HG03025 (cell line): ENCODE measurements around the gene RTL3.
"Not testable (repeated sequence)": the region's sequence is repeated elsewhere in the genome, so short reads cannot be mapped to it uniquely, and the experiment has no call there.

ENCODE experiments used
- ATAC-seq: cut with Tn5 transposase; IDR thresholded peaks from one replicate; pipeline ENCODE4 v1.9.1; 2021; ENCODE audit warnings: mild to moderate bottlenecking, moderate library complexity; ENCODE audit not compliant: unreplicated experiment, low FRiP score

The RTL3 gene, protein sequence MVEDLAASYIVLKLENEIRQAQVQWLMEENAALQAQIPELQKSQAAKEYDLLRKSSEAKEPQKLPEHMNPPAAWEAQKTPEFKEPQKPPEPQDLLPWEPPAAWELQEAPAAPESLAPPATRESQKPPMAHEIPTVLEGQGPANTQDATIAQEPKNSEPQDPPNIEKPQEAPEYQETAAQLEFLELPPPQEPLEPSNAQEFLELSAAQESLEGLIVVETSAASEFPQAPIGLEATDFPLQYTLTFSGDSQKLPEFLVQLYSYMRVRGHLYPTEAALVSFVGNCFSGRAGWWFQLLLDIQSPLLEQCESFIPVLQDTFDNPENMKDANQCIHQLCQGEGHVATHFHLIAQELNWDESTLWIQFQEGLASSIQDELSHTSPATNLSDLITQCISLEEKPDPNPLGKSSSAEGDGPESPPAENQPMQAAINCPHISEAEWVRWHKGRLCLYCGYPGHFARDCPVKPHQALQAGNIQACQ

DNA sequence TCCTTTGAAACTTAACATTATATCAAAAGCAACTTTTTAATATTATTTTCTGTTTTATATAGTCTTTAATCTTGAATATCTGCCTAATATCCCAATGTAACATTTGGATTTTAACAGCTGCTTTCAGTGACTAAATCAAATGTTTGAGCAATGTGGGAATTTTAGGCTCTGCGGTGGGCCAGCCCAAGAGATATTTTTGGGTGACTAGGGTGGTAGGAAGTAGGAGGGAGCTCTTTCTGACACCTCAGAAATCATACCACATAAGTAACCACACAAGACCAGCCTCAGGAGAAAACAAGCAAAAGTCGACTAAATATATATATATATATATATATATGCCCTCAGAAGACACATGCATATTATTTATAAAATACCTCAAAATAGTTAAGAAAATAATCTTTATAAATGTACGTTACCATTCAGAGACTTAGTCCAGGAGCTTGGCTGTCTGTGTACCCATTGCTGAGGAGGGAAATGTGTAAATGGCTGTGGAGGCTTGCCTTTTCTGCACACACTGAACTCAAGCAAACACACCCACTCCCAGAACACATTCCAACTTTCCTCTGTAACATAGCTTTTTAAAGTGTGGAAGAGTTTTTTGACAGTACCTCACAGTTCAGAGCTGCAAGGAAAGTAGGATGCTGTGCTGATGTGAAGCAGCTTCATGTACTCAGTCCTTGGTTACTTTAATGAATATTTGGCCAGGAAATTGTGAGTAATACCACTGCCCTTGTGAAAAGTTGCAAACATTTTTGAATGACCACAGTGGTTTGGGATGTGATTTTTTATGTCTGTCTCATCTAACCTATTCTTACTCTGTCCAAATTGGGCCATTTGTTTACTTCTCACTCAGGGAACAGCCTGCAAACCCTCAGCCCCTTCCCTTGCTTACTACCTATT lies at the start of gene RTL3:
RTL3 (minus strand) TSS at position 484 of the 900 bp plus-strand sequence. CDS start 908 bp downstream, outside the sequence.
- no peak for ATAC-seq

DNA sequence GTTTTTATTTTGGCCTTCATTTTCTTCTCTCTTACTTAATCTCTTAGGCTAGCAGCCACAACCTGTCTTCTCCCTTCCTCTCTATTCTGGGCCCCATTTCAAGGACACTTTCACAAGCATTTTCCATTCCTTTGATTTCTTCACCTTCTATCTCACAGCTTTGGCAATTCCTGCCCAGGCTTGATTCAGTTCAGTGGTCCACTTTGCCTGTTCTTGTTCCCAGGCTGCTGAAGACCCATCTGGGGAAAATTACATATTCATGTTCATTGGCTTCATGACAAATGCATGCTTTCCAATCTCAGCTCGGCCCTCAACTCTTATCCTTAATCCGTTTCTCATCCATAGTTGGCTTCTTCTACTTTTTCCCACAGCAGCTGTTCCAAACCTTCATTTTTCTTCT lies 49.7 kb upstream of the RTL3 start:
- no peak for ATAC-seq

DNA sequence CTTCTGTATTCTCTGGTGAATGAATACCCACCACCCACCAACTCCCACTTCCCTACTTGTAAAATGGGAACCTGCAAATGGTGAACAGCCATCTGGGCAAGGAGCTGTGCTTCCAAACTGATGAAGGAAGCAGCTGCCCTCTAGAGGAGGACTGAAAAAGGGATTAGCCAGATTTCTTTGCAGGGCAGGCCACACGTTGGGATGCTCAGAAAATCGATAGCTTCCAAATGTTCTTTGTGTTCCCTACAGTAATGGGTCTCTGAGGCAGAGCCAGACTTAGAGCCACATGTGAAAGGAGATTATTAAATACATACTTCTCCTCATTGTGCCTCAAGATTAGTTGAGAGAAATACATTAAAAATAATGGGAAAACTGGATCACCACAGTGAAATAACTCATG lies 49.1 kb upstream of the RTL3 start:
- no peak for ATAC-seq

DNA sequence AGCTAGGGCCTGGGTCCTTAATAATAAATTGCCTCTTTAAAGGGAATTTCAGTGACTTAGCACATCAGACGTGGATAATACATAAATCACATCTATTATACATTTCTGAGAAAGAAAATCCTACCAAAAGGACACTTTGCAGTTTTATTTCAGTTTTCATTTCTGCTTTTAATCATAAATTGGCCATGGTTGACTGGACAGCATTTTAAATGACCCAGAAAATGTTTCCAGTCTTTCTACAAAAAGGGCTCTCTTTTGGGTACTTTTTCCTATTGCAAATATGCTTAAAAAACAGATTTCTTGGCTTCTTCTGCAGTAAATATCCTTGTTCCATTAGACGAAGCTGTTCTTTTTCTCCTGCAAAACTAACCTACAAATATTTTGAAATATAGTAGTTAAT lies 46.9 kb upstream of the RTL3 start:
- ATAC-seq: no peak

DNA sequence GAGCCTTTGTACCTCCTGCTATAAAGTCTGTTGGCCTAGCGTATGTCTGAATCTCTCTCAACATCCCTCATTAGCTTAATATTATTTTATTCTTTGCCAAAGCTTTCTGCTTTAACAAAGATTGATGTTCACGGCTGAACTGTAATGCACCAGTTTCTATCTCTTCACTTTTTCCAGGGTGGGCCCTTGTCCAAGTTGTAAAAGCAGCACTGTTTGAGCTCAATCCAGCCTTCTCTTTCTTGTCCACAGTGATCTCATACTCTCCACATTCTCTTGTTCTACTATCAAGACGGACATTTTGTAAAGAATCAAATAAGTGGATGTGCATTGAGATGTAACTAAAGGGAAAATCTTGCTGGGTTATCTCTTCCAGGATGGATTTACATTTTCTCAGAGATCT lies 34.4 kb upstream of the RTL3 start:
- ATAC-seq: no peak

DNA sequence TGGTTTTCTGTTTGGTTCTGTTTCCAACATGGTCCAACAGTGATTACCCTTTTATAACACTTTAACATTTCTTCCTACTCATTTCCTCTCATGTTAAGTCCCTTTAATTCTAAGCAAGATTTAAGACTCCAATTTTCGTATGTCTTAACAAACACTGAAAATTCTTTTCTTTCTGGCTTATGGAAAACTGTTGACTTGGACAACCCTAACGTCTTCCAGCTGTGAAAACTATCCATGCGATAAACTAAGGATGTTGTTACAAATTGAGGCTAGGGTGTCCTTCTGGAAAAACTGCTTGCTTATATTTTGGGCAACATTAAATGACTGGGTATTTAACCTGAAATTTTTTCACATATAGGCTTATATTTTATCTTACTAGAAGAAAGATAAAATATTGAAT lies 33.9 kb upstream of the RTL3 start:
- no peak for ATAC-seq

DNA sequence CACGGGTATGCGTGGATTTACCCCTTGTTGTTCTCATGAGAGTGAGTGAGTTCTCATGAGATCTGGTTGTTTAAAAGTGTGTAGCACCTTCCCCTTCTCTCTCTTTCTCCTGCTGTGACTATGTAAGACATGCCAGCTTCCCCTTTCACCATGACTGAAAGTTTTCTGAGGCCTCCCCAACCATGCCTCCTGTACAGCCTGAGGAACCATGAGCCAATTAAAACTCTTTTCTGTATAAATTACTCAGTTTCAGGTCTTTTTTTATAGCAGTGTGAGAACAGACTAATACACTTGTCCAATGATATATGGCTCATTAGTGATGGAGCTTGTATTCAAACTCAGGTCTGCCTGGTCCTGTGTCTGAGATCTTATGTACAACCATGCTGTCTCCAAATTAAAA lies 28.5 kb upstream of the RTL3 start:
- peak; percentile 85 for ATAC-seq

DNA sequence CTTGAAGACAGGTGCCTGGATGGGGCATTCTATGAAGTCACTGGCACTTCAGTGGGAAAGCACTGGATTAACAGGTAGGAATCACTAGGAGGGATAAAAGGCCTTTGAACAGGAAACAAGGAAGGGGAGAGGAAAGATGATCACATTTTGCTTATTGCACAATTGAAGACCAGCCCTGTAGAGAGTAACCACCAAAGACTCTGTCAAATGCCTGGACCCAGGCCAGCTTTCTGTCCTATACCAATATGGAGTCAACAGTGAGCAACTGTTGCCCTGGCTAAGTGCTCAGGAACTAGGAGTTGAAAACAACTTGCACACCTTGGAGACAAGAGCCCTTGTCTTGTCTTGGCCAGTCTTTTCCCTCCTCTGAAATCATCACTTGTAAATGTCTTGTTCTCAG lies 14.1 kb upstream of the RTL3 start:
- no peak for ATAC-seq

DNA sequence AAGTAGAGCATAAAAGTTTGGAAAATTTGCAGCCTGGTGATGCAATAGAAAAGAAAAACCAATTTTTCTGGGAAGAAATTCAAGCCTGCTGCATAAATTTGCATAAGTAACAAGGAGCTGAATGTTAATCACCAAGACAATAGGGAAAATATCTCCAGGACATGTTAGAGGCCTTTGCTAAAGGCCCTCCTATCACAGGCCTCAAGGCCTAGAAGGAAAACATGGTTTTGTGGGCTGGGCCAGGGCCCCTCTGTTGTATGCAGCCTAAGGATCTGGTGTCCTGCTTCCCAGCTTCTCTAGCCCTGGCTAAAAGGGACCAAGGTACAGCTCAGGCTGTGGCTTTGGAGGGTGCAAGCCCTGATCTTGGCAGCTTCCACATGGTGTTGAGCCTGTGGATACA lies 6.2 kb upstream of the RTL3 start:
- ATAC-seq: no peak

DNA sequence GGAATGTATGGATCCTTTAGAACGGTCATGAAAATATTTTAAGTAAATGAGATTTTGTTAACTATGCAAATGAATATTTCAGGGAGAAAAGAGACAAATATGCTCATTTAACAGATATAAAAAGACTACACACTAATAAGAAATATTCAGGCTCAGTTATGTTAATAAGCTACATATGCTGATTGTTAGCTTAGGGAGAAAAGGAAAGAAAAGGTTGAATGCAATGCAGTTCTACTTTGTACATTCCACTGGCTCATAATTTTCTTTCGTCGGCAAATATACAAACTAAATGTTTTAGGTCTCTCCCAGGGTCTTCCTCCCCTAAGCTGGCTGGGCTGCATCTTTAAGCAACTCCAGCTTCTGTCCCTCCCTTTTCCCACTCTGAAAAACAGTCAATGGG lies 2.7 kb upstream of the RTL3 start:
- ATAC-seq: no peak

DNA sequence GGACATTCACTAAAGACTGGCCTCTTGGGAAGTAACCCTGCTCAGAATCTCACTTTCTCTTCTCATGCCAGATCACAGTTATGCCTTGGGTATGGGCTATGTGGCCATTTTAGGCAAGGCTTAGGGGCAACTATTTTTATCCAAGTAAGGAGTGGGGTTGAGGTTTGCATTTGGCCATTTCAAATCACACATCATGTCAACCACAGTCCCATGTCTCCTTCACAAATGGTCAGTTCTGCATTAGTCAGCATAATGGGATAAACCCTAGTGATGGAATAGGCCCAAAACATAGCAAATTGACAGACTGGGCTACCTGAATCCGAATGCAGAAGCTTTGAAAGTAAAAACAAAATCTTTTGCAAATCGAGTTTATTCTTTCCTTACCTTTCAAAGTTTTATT lies 827 bp upstream of the RTL3 start:
- ATAC-seq: no peak

DNA sequence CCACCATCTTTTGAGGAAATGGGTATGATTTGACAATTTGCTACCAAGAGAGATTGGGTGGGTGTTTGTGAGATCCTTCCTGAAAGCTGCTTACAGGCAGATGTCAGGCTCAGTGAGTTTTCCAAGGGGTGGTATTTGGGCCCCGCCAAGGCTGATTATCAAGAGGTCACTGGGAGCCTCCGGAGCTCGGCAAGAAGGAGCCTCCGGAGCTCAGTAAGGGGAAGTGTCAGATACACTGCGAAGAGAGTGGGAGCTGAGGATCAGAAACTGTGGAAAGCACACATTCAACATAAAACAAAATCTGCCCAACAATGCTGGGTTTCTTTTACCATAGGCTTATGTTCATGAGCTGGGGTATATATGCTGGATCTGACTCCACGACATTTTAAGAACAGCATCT lies 714 bp downstream of the RTL3 start:
- no peak for ATAC-seq

DNA sequence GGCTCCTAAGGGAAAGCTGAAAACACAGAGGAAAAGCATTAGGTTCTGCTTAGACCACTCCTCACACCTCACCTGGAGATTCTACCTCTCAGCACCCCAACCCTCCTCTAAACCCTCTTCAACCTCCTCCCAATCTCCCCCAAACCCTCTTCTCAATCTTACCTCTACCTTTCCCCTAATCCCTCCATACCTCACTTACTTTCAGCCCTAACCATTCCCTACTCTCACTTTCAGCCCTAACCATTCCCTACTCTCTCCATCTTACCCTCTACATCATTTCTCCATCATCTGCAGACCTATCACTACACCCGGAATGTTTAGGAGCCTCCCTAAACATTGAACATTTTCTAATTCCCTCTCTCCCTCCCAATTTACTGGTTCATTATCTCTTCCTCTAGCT lies 3.5 kb downstream of the RTL3 start:
- no peak for ATAC-seq

DNA sequence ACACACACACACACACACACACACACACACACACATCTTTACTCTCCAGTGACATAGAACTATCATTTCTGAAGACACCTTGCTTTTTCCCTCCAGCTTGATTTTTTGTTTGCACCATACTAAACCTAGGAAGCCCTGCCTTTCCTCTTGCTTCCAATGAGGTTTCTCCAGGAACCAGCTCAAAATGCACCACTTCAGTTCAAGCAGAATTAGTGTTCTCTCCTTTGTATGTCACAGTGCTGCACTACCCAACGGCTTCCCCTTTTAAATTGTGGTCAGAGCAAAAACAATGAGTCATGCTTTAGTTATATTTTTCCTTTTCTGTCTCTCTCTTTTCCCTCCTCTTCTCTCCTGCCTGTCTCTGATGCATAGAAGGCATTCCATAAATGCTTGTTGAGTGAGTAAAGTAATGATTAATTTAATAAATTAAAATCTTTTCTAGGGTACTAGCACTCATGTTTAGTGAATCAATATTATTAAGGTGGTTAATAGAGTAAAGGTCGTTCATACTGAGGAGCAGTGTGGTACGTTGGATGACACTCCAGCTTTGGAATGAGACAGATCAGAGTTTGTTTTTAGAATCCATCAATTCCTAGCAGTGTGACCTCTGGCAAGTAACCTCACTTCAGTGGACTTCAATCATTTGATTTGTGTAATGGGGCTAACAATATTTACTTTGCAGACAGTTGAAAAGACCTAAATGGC lies 5.9 kb downstream of the RTL3 start:
- ATAC-seq: no peak

DNA sequence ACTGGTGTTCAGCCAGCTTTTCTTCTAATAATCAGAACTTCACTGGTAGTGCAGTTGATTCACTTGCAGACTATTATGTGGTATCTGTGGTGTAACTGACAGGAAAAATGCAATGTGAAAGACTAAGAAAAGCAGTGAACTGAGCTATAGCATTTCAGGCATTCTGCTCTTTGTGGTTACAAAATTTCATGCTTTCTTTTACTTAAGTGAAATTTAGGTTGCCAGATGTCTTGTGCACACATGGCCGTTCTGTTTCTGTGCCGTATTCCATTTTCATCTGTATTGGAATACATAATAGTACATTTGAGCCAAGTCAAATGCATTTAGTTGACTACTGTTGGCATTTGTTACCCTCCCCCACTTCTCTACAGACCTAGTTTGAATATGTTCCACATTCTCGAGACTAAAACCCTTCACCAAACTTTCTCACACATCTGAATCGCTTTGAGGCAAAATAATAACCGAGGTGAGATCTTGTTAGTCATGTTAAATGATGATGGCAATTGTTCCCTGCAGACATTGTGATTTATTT lies 8.2 kb downstream of the RTL3 start:
- ATAC-seq: peak; percentile 80

DNA sequence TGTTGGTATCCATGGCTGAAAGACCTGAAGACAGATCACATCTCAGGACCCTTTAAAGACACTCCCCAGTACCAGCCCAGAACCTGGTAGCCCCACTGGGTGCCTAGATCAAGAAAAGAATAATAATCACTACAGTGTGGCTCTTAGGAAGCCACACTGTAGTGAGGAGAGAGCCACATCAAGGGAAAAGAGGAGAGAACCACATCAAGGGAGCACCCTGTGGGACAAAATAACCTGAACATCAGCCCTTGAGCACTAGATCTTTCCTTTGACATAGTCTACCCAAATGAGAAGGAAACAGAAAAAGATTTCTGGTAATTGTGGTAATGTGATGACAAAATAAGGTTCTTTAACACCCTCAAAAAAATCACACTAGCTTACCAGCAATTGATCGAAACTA lies 15.3 kb downstream of the RTL3 start:
- ATAC-seq: no peak

DNA sequence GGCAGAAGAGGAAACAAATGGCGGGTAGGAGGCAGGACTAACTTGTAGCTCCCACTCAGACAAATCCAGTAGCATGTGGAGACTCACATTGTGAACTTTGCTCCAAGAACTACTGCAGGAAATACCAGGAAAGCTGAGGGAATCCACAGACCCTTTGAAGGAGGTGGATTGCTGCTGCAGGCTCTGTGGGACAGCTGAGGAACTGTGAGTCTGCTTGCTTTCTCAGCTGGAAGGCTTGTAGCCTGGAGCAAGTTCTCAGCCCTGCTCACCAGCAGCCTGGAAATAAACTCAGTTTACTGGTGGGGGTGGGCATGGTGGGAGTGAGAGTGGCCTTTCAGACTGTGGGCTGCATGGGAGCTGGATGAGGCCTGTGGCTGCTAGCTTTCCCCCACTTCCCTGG lies 16.0 kb downstream of the RTL3 start:
- ATAC-seq: no peak

DNA sequence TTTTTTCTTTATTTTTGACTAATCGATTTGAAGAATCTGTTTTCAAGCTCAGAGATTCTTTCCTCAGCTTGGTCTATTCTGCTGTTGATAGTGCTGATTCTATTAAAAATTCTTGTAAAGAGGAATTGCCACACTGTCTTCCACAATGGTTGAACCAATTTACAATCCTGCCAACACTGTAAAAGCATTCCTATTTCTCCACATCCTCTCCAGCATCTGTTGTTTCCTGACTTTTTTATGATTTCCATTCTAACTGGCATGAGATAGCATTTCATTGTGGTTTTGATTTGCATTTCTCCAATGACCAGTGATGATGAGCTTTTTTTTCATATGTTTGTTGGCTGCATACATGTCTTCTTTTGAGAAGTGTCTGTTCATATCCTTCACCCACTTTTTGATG lies 23.0 kb downstream of the RTL3 start:
- ATAC-seq: not testable (repeated sequence)

DNA sequence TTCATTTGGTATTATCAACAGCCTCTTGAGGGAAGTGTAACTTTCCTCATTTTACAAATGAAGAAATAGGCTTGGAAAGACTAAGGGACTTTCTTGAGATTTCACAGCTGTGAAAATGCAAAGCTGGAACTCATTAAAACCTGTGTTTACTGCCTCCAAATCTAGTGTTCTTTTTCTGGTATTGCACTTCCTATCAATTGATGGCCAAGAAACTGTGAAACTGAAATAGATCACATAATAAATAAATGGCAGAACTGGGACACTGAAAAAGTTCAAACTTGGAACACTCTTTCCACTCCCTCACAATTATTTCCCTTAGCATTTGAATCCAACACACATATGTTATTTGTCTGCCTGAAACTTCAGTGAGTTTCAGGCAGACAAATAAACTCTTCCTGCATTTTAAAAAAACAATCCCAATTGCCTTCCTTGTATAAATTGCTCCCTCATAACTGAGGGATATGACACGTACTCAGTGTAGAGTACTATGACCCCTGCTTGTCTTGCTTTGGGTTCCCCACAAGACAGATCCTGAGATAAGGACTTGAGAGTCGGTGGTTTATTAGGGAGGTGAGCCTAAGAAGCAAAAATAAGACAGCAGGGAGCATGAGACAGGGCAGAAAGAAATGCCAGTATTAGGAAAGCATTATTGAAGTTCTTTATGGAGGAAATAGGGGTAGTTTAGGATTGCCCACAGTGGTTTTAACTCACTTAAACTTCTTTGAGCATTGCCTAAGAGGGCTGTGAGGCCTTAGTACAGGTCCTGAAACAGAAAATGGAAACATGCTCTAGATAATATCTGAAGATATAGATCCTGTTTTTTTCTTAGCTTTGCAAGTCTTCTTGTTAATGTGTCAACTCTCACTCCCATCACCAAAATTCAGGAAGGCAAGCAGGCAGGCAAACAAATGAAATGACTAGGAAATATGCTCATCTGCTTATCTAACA lies 33.9 kb downstream of the RTL3 start:
- peak; percentile 72 for ATAC-seq

DNA sequence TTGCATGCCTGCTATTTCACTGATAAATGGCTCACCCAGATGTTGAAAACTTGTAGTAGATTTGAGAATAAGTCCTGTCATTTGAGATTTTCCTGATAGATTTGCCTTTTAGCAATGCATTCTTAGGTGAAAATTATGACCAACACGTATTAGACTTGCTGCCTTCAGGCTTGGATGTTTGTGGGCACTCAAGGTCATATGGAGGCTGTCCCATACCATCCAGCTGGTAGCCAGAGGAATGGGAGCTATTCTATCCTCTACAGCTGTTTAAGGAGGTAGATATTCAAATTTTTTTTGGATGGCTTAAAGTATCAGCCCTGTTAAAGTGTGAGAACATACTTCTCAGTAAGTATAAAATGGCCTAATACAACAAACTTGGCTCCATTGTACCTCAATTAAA lies 34.7 kb downstream of the RTL3 start:
- no peak for ATAC-seq
